Heart left ventricle (tissue), 13 donors: ENCODE measurements around the gene PAEP.

Source experiments
- CTCF ChIP-seq, 12 donors: fragments of 200-600 bp; sonication (generic) in 4 of 12; IDR thresholded peaks; one replicate each; pipeline versions ENCODE4 v1.5.0 to v1.8.0; 2018 to 2022; ENCODE audit warnings: antibody characterized with exemption in 12 of 12, mild to moderate bottlenecking in 5 of 12
- POLR2A ChIP-seq, 2 donors: fragments of 450-650 bp; IDR thresholded peaks; one replicate each; pipeline ENCODE4 v1.6.1; 2017; ENCODE audit warnings: antibody characterized with exemption in 2 of 2, mild to moderate bottlenecking in 2 of 2, moderate library complexity in 2 of 2
- donor health status: ischemic (EF 13 %, LVEDD 7.1; RV severe dilation, severe dysfunction).
- donor health status: DM: no; HTN: yes; CAD: no.
- donor health status: DM: no; HTN: no; CAD: no.
- donor health status: ischemic (EF 25% LVEDD 6.9; RV normal size, moderate dysfunction).
- donor health status: ischemic (EF 25% LVEDD 5.7; RV mildly dilated, moderate dysfunction).
- donor health status: ischemic (EF 35%, LVEDD 5.7; RV mildly dilated, moderate dysfunction).
- donor health status: nonischemic (EF 11% LVEDD 7.7; RV severe dilation, severe dysfunction).
- donor health status: DM: yes; HTN: yes; CAD: no.
- donor health status: PGD.
- donor health status: ischemic (EF 29% LVEDD 5.4; RV normal size, mild dysfunction).
- donor health status: nonischemic (EF 23%, LVEDD 6.1; RV moderate dilation, normal function).

GRCh38 chr9:135567311-135567710, 5.8 kb downstream of the PAEP start:
- TF ChIP-seq POLR2A (IDR thresholded peaks at IDR 0.05) (no peak), CTCF (IDR thresholded peaks at IDR 0.05) (no peak)
